GM12892 (cell line): ENCODE results near the gene COA1.

Experiments
- POLR2A ChIP-seq: IDR thresholded peaks from 2 replicates; pipeline ENCODE4 v1.6.1; 2011; ENCODE audit warnings: low read depth, low read length, control low read depth
- POLR2AphosphoS5 ChIP-seq: IDR thresholded peaks from 2 replicates; pipeline ENCODE4 v1.6.1; 2011; ENCODE audit warnings: low read depth, low read length, control low read depth
- TAF1 ChIP-seq: IDR thresholded peaks from 2 replicates; pipeline ENCODE4 v1.6.1; 2011; ENCODE audit warnings: low read depth, mild to moderate bottlenecking, control low read depth, low read length, borderline replicate concordance

- TF ChIP-seq TAF1 (no peak), POLR2A (no peak; the same call in 1 of the 2 replicates), POLR2AphosphoS5 (peak; percentile 27; the same call in 1 of the 2 replicates)
Observed at GRCh38 chr7:43619213-43620012, 109.9 kb downstream of the COA1 start.
